GM12801 (cell line): ENCODE data around the gene HS6ST3.

Experiments used
- TF ChIP-seq, protein P1 (sequence below): IDR thresholded peaks from one replicate; pipeline ENCODE4 v1.5.1; 2011; ENCODE audit warnings: control low read depth; ENCODE audit not compliant: insufficient read length; ENCODE audit errors: extremely low read depth

Gene HS6ST3

DNA sequence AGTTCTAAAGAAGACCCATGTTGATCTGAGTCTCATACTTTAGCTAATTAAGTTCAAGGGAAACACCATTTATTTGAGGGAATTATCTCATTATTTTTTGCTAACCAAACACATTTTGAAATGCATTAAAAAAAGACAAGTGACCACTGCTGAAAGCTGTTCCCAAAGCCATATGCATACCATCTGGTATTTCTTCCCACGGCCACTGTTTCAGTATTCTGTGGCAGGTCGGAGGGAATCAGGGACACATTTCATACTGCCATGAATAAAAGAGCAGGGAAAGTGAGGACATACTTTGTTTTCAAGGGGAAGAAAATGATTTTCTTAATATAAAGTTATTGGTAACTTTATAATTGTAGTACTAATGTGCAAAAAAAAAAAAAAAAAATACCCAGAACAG lies 401.2 kb downstream of the HS6ST3 start:
- TF ChIP-seq, protein P1, sequence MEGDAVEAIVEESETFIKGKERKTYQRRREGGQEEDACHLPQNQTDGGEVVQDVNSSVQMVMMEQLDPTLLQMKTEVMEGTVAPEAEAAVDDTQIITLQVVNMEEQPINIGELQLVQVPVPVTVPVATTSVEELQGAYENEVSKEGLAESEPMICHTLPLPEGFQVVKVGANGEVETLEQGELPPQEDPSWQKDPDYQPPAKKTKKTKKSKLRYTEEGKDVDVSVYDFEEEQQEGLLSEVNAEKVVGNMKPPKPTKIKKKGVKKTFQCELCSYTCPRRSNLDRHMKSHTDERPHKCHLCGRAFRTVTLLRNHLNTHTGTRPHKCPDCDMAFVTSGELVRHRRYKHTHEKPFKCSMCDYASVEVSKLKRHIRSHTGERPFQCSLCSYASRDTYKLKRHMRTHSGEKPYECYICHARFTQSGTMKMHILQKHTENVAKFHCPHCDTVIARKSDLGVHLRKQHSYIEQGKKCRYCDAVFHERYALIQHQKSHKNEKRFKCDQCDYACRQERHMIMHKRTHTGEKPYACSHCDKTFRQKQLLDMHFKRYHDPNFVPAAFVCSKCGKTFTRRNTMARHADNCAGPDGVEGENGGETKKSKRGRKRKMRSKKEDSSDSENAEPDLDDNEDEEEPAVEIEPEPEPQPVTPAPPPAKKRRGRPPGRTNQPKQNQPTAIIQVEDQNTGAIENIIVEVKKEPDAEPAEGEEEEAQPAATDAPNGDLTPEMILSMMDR, result no peak

DNA sequence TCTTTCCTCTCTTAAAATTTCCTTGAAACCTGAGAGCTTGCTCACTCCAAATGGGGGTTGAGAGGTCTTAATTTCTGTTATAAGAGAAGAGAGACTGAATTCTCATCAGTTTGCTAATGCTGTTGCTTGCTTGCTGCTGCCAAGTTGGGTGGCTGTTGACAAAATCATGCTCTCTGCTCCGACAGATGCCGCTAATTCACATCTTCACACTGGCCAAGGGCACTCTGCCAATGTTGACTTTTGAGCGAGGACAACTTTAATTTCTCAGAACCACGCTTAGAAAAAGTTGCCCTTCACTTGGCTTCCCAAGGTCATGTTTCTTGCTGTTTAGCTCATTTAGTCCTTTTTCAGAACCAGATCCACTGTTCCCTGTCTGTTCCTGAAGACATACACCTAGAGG lies 402.9 kb downstream of the HS6ST3 start:
- TF ChIP-seq, protein P1, result no peak

DNA sequence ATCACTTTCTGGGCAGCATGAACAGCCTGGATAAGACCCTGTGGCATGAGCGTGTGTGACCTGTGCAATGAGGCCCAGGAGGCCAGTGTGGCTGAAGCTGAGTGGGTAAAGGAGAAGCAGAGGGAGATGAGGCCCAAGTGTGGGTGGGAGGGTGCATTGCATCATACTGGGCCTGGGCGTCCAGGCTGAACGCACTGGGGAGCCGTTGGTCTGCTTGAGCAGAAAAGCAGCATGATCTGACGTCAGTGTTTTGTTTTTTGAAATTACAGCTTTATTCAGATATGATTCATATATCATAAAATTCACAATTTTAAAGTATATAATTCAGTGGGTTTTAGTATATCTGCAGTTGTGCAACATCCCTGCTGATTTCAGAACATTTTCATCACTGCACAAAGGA lies 409.7 kb downstream of the HS6ST3 start:
- TF ChIP-seq, protein P1, result no peak

DNA sequence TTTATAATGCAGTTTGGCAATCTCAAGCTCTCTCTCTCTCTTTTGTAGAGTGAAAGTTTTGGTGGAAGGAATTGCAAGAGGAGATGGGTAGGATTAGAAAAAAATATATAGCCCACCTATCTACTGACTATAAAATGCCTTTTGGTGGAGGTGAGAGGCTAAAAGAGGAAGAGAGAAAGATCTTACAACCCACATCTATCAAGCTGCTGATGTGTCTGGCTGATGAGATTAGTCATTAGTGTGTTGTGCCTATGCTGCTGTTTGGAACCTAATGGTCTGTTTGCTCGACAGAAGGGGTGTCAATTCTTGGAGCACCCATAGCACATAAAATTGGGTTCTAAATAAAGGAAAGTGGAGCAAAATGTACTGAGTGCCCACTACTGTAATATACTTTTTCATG lies 411.0 kb downstream of the HS6ST3 start:
- TF ChIP-seq, protein P1, result no peak

DNA sequence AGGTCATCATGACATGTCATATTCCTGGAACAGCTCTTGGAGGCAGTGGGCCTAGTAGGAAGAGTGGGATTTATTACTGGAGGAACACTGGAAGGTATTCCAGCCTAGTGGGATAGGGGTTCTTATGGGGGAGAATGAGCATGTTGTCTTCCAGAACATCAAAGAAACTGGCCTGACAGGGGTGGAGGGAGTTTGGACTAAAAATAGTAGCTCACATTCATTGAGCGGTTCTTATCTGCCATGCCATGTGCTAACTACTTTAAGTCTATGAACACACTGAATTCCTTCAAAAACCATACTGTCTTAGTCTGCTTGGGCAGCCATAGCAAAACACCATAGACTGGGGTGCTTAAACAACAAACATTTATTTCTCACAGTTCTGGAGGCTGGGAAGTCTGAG lies 413.6 kb downstream of the HS6ST3 start:
- TF ChIP-seq, protein P1, result no peak

DNA sequence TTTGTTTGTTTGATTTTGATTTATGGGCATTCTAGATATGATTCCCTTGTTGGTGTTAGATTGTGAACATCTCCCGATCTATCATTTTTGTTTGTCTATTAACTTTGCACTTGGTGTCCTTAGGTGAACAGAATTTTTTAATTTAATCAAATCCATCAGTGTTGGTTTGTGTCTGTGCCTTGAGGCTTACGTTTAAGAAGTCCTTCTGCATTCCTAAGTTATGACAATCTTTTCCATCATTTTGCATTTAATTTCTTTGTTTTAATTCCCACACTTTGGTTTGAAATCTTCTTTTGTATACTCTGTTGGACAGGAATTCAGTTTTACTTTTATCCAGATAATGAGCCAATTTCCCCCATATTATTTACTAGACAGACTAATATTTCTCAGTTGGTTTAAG lies 421.7 kb downstream of the HS6ST3 start:
- TF ChIP-seq, protein P1, result no peak

DNA sequence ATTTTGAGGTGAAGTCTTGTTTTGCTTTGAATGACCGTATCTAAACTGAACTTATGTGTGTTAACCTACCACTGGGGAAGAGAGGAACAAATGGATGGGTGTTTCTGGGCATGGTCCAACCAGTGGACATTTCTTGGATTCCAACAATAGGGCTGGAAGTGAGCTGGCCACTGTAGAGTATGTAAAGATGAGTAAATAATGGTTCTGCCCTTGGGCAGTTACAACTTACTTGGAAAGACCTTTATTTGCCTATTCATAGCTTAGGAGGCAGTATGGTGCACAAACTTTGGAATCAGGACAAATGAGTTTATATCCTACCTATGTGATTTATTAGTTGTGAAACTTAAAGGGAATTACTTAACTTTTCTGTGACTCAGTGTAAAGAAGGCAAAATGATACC lies 429.5 kb downstream of the HS6ST3 start:
- TF ChIP-seq, protein P1, result no peak

DNA sequence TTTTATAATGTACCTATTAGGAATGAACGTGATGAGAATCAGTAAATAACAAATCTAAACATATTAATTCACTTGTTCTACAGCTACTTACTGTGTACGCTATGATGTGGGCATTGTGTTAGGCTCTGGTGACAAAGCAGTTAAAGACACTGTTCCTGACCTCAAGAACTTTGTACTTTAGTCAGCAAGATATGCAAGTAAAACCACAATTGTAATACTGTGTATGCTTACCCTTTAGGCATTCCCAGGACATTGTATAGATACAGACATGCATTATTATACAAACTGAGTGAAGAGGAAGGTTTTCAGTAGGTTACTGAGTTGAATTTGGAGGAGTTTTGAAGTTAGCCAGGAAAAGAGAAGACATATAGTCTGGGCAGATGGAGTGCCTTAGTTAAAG lies 435.8 kb downstream of the HS6ST3 start:
- TF ChIP-seq, protein P1, result no peak
